HG03066 (cell line): ENCODE results near the gene PCBP1.
"Not testable (repeated sequence)": the region's sequence is repeated elsewhere in the genome, so short reads cannot be mapped to it uniquely, and the experiment has no call there.

Experiments used
- ATAC-seq: cut with Tn5 transposase; IDR thresholded peaks from one replicate; pipeline ENCODE4 v1.9.1; 2021; ENCODE audit warnings: low read depth; ENCODE audit not compliant: unreplicated experiment

The PCBP1 gene

GRCh38 chr2:70123051-70123828 is 36.0 kb downstream of the PCBP1 start:
- ATAC-seq, result no peak

DNA sequence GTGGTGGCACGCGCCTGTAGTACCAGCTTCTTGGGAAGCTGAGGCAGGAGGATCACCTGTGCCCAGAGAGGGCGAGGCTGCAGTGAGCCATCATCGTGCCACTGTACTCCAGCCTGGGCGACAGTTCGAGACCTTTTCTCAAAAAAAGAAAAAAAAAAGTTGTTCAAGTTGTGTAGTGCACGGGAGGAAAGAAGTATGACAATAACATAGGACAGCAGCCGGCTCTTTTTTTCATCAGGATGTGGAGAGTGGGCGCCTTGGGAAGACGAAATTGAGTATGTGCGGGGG is 36.5 kb downstream of the PCBP1 start:
- no peak for ATAC-seq

DNA sequence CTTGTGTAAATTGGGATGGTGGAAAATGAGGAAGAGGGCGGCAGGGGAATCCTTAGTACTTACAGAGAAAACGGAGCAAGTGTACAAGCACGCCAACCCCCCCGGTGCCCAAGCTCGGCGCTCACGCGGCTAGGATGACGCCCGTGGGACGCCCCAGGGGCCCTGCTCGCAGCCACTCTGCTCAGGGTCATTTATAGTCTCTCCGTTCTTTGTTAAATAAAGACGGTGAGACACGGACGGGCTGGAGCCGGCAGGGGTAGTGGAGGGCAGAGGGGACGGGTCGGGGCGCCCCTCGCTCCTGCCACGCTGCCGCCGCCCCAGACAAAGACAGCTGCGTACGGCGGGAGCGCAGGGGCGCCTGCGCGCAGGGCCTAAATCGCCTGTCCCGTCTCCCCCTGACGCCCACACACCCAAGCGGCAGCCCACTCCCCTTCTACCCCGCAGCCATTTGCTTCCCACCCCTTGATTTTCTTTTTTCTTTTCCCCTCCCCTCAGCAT is 37.8 kb downstream of the PCBP1 start:
- no peak for ATAC-seq

- ATAC-seq, result no peak
Observed at GRCh38 chr2:70125498-70125898, 38.2 kb downstream of the PCBP1 start.

- ATAC-seq, result no peak
Observed at GRCh38 chr2:70126413-70126812, 39.1 kb downstream of the PCBP1 start.

DNA sequence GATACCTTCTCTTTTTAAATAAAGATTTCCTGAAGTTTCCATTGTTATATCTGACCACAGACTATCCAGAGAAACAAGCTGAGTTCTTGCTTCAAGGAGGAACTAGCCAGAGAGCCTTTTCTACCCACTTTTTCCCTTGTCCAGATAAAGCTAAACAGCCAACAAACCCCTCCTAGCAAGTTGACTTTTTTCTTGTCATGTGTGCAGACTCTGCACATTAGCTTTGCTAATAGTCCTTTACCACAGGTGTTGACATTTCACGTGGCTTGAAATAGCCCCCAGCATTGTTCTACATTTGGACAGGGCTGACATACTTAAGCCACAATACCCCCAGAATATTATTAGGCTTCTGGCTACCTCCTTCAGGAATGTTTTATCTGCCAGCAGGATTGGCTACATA is 40.7 kb downstream of the PCBP1 start:
- no peak for ATAC-seq

DNA sequence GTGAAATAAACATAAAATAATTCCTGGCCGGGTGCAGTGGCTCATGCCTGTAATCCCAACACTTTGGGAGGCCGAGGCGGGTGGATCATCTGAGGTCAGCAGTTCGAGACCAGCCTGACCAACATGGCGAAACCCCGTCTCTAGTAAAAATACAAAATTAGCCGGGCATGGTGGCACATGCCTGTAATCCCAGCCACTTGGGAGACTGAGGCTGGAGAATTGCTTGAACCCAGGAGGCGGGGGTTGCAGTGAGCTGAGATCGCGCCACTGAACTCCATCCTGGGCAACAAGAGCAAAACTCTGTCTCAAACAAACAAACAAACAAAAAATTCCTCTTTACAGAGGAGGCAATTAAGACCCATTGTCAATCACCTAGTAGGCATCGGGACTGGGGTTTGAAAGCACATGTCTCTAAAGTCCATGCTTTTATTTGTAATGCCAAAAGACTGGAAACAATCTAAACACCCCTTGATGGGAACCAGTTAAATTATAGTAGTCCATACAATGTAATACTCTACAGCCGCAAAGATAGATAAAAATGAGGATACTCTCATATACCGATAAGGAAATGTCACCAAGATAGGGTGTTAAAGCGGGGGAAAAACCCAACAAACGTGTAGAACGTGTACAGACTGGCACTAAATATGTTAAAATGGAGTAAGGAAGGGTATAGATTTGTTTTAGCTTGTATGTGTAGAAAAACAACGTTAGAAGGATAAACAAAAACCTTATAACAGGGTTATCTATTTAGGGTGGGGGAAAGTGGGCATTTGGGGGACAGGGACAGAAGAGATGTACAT is 44.3 kb downstream of the PCBP1 start:
- ATAC-seq, result not testable (repeated sequence)

DNA sequence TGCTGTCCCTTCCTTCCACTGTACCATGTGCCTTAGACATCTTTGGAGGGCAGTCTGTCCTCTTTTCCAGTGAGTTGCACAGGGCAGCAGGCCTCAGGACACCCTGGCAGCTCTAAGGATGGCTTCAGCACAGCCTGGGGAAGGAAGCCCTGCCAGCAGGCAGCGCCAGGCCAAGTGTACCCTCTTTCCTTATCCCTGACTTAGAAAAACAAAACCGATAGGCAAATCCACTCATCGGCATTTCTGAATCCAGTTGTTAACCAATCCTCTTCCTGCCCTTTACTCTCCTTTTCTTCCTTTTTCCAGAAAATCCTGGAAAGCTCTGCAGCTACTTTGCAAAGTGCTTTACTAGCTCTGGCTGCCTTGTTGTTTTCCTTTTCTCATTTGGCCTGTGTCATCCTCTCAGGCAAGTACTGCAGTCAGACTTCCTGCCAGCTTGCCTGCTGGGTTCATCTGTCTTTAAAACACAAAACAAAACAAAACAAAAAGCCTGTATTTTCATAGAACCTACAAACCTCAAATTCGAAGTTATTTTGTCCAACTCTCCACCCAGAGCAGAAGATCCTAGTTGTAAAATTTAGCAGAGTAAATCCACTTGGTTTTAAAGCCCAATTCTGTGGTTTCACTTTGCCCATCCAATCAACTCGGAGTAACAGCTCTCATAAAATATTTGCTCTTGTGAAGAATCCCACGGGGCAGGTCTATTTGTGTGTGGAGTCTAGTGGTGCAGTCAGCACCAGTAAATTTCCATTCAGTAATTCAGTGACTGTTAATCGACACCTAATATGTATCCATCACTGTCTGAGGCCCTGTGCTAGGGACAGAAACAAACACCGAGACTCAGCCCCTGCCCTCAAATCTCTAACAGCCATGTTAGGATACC is 45.2 kb downstream of the PCBP1 start:
- ATAC-seq, result peak; percentile 37

- no peak for ATAC-seq
Observed at GRCh38 chr2:70133127-70133452, 45.8 kb downstream of the PCBP1 start.

DNA sequence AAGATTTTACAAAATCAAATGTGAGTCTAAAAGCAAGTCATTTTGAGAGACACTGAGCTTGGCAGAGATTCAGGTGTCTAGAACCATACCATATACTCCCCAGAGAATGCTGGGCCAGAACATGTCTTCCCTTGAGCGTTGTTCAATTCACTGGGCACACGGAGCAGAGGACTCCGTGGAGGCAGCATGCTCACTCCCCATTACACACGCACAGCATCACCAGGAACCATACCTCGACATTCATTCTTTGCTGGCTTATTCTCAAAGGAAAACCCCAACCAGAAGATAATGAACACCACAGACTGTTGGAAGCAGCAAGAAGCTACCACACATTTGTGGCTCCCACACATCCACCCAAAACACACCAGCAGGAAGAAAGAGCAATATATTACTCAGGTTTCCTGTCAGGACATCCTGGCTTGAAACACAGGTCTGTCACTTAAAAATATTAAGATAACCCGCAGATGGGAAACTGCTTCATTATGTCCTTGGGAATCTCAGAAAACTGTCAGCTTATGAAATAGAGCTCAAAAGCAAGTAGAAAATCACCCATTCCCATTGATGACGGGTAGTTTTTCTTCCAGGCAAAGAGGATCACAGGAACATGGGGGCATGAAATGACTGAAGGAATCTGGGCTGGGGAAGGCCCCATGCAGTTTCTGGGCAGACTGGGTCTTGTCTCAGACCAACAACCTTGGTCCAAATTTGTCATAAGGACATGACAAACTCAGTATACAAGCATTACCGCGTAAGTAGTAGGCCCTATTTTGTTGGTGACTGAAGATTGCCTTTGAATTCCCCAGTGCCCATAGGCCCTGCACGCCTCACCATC is 46.4 kb downstream of the PCBP1 start:
- ATAC-seq, result no peak

DNA sequence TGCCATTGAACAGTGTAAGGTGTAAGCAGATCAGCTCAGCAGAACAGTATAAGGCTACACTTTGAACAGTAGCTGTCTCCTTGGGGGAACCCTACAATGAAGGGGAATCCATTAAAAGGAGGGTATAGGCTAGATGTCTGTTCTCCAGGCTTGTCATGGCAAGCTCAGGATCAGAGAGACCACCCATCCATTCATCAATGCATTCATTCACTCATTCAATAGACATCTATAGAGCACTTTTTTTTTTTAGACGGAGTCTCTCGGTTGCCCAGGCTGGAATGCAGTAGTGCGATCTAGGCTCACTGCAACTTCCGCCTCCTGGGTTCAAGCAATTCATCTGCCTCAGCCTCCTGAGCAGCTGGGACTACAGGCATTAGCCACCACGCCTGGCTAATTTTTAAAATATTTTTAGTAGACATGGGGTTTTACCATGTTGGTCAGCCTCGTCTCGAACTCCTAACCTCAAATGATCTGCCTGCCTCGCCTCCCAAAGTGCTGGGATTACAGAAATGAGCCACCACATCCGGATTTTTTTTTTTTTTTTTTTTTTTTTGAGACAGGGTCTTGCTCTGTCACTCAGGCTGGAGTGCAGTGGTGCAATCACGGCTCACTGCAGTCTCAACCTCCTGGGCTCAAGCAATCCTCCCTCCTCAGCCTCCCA is 47.2 kb downstream of the PCBP1 start:
- ATAC-seq, result not testable (repeated sequence)
